ENCODE results near the gene CD2AP.
"Not testable (repeated sequence)": the region's sequence is repeated elsewhere in the genome, so short reads cannot be mapped to it uniquely, and the experiment has no call there.

CD2AP gene

DNA sequence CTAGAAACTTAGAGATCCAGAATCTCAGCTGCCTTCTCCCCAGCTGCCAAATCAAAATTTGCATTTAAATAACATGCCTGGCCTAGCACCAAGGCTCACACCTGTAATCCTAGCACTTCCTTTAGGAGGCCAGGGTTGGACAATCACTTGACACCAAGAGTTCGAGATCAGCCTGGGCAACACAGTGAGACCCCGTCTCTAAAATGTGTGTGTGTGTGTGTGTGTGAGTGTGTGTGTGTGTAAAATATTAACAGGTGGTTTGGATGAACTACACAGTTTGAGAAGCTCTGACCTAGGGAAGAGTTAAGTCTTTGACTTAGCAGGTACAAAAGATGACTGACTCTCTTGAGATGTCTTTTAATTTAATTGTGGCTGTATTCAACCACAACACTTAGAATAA lies 20.2 kb upstream of the CD2AP start:
- DNase-seq (ENCODE audit: low read depth in 2 of 2), result no peak

GRCh38 chr6:47464052-47464451 lies 13.5 kb upstream of the CD2AP start:
- no peak for DNase-seq (ENCODE audit: low read depth in 2 of 2)

DNA sequence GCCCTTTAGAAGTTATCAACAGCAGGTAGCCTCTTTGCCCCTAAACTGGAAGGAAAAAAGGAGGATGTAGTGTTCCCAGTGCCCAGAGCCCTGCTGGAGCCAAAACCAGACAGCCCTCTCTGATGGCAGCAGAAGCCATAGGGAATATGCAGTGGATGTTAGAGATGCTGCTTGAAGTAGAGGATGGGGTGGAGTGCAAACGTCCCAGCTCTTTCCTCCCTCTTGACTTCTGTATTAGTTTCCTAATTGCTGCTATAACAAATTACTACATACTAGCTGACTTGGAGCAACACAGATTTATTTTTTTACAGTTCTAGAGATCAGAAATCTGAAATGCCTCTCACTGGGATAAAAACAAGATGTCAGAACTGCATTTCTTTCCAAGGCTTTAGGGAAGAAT lies 12.5 kb upstream of the CD2AP start:
- DNase-seq (ENCODE audit: low read depth in 2 of 2), result no peak

DNA sequence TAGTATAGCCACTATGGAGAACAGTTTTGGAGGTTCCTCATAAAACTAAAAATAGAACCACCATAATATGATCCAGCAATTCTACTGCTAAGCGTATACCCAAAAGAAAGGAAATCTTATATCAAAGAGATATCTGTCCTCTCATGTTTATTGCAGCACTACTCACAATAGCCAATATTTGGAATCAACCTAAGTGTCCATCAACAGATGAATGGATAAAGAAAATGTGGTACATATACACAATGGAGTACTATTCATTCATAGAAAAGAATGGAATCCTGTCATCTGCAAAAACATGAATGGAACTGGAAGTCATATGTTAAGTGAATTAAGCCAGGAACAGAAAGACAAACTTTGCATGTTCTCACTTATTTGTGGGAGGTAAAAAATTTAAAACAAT lies 5.7 kb upstream of the CD2AP start:
- no peak for DNase-seq (ENCODE audit: low read depth in 2 of 2)

GRCh38 chr6:47473791-47474346 lies 3.7 kb upstream of the CD2AP start:
- no peak for DNase-seq (ENCODE audit: low read depth in 2 of 2)

GRCh38 chr6:47475319-47475816 lies 2.2 kb upstream of the CD2AP start:
- DNase-seq (ENCODE audit: low read depth in 2 of 2), result no peak

- no peak for DNase-seq (ENCODE audit: low read depth in 2 of 2)
Observed at GRCh38 chr6:47476781-47477496, 650 bp upstream of the CD2AP start.

DNA sequence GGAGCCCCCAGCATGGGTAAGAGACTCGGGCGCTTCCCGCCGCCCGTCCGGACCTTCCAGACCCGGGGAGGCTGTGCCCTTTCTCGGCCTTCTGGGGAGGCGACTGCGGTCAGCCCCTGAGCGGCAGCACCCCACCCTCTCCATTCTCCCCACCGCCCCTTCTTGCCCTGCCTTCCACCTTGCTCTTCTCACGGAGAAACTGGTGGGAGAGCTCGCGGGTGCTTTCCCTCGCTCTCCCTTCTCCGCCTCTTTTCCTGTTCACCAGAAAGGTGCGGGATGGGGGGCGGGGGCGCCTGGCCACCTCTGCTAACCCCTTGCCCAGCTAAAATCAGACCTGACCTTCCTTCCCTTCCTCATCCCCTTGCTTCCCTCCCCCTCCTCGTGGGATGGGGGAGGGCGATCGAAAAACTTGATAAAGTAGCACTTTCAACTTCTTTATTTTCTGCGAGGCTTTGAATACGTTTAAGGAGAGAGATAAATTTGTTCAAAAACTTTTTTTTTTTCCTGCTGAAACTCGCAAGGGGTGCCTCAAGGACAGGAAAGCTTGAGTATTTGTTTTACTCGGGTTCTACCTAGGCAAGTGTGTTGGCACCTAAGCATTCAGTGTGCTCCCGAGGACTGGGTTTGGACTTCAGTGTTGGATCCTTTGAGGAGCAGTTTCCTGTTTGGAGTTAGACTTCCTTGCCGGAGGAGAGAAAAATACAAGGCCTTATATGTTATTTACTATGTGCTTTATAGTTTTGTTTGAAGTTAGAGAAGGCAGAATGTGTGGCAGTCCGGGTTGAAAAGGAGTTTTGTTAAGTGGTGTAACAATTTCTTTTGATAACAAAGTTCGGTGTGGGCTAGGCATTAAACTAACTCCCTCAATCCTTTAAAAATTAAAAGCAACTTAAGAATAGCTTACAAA lies 897 bp downstream of the CD2AP start:
- no peak for DNase-seq (ENCODE audit: low read depth in 2 of 2)

GRCh38 chr6:47479140-47479508 lies 1.5 kb downstream of the CD2AP start:
- no peak for DNase-seq (ENCODE audit: low read depth in 2 of 2)

GRCh38 chr6:47479874-47480273 lies 2.3 kb downstream of the CD2AP start:
- no peak for DNase-seq (ENCODE audit: low read depth in 2 of 2)

DNA sequence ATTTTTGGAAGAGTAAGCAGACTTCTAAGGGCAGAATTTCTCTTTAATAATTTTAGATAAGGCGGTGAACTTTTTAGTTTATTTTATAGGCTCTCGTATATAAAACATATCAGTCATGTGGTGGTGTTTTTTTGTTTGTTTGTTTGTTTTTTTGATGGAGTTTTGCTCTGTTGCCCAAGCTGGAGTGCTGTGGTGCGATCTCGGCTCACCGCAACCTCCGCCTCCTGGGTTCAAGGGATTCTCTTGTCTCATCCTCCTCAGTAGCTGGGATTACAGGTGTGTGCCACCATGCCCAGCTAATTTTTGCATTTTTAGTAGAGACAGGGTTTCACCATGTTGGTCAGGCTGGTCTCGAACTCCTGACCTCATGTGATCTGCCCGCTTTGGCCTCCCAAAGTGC lies 3.6 kb downstream of the CD2AP start:
- DNase-seq (ENCODE audit: low read depth in 2 of 2), result not testable (repeated sequence)

GRCh38 chr6:47481806-47482205 lies 4.2 kb downstream of the CD2AP start:
- no peak for DNase-seq (ENCODE audit: low read depth in 2 of 2)

- DNase-seq (ENCODE audit: low read depth in 2 of 2), result no peak
Observed at GRCh38 chr6:47483516-47483852, 5.9 kb downstream of the CD2AP start.

GRCh38 chr6:47483853-47484546 lies 6.4 kb downstream of the CD2AP start:
- no peak for DNase-seq (ENCODE audit: low read depth in 2 of 2)

- DNase-seq (ENCODE audit: low read depth in 2 of 2), result no peak
Observed at GRCh38 chr6:47484616-47485015, 7.0 kb downstream of the CD2AP start.

GRCh38 chr6:47485083-47485482 lies 7.5 kb downstream of the CD2AP start:
- DNase-seq (ENCODE audit: low read depth in 2 of 2), result no peak

GRCh38 chr6:47485491-47486135 lies 8.0 kb downstream of the CD2AP start:
- no peak for DNase-seq (ENCODE audit: low read depth in 2 of 2)

- no peak for DNase-seq (ENCODE audit: low read depth in 2 of 2)
Observed at GRCh38 chr6:47489995-47490394, 12.4 kb downstream of the CD2AP start.

DNA sequence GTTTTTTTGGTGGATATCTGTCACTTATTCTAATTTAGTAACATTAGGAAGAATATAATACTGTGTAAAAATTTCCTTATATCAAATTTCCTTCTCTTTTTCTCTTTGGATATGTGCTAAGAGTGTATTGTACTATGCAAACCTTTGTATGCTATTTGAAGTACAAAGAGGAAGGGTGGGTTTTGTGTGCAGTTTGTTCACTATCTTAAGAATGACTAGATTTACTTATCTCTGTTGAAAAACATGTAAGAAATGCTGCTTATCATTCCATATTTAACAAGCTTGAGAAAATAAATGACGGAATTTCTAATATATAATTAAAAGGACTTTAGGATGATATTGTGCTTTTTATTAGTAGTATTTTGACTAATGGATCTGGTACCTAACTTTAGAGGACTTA lies 13.1 kb downstream of the CD2AP start:
- DNase-seq (ENCODE audit: low read depth in 2 of 2), result no peak

DNA sequence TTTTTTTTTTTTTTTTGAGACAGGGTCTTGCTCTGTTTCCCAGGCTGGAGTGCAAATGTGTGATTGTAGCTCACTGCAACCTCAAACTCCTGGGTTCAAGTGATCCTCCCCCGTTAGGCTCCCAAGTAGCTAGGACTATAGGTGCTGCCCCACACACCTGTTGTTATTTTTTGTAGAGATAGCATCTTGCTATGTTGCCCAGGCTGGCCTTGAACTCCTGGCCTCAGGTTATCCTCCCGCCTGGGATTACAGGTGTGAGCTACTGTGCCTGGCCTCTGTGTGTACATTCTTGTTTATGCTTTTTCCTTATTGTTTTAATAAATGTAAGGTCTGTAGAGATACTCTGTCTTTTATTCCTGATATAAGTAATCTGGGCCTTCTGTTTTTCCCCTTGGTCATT lies 14.8 kb downstream of the CD2AP start:
- no peak for DNase-seq (ENCODE audit: low read depth in 2 of 2)

- no peak for DNase-seq (ENCODE audit: low read depth in 2 of 2)
Observed at GRCh38 chr6:47495207-47495606, 17.6 kb downstream of the CD2AP start.
